H1 (cell line): Measurements from ENCODE around the gene PTPRG.

Experiments
- ATF3 ChIP-seq: IDR thresholded peaks from 2 replicates; pipeline ENCODE4 v1.6.1; 2011; ENCODE audit warnings: low read depth, mild to moderate bottlenecking, low read length; ENCODE audit not compliant: insufficient read depth
- CTCF ChIP-seq, 3 experiments: IDR thresholded peaks; 1 replicate in 2 of 3; 2 replicates in 1 of 3; pipeline versions ENCODE4 v1.5.1 to v1.6.1; 2011; ENCODE audit warnings: low read length in 3 of 3, mild to moderate bottlenecking in 3 of 3, inconsistent platforms in 2 of 3, low read depth in 1 of 3, moderate library complexity in 1 of 3; ENCODE audit not compliant: insufficient read depth in 1 of 3; ENCODE audit errors: control extremely low read depth in 1 of 3
- EP300 ChIP-seq, 2 experiments: IDR thresholded peaks; 1 replicate in 1 of 2; 2 replicates in 1 of 2; pipeline ENCODE4 v1.6.1; 2011 to 2012; ENCODE audit warnings: low read depth in 2 of 2, low read length in 2 of 2, mild to moderate bottlenecking in 2 of 2, borderline replicate concordance in 1 of 2, inconsistent platforms in 1 of 2, moderate library complexity in 1 of 2
- EZH2 ChIP-seq: fragments of 200-600 bp; sonication (generic); IDR thresholded peaks from 2 replicates; pipeline ENCODE4 v1.7.1; 2012; ENCODE audit warnings: low read depth, mild to moderate bottlenecking, moderate library complexity, low read length, inconsistent platforms; ENCODE audit not compliant: severe bottlenecking
- GABPA ChIP-seq: IDR thresholded peaks from 2 replicates; pipeline ENCODE4 v1.6.1; 2011; ENCODE audit warnings: mild to moderate bottlenecking, low read length, moderate library complexity, borderline replicate concordance; ENCODE audit not compliant: insufficient read depth
- JUN ChIP-seq: IDR thresholded peaks from 2 replicates; pipeline ENCODE4 v1.6.1; 2011; ENCODE audit warnings: low read depth, mild to moderate bottlenecking, improper control_type of control experiment, low read length
- MAX ChIP-seq: IDR thresholded peaks from 2 replicates; pipeline ENCODE4 v1.6.1; 2012; ENCODE audit warnings: inconsistent platforms
- RFX5 ChIP-seq: IDR thresholded peaks from 2 replicates; pipeline ENCODE4 v1.6.1; 2011; ENCODE audit warnings: low read depth, low read length, improper control_type of control experiment, borderline replicate concordance
- TAF1 ChIP-seq: IDR thresholded peaks from 2 replicates; pipeline ENCODE4 v1.6.1; 2011; ENCODE audit warnings: mild to moderate bottlenecking, low read depth, low read length
- TBP ChIP-seq: IDR thresholded peaks from 2 replicates; pipeline ENCODE4 v1.6.1; 2011; ENCODE audit warnings: low read depth, low read length, improper control_type of control experiment
- TEAD4 ChIP-seq: IDR thresholded peaks from 2 replicates; pipeline ENCODE4 v1.6.1; 2012; ENCODE audit warnings: low read depth, low read length, inconsistent platforms, mixed read lengths

GRCh38 chr3:62246985-62247384 is 685.6 kb downstream of the PTPRG start:
- no peak for TF ChIP-seq EP300 (IDR thresholded peaks at IDR 0.05; ENCODE audit: borderline replicate concordance in 1 of 2, low read depth in 2 of 2, low read length in 2 of 2)
- TF ChIP-seq ATF3: no peak
- no peak for TF ChIP-seq RFX5
- TF ChIP-seq GABPA: no peak
- no peak for TF ChIP-seq TBP
- TF ChIP-seq CTCF (IDR thresholded peaks at IDR 0.05; ENCODE audit: control extremely low read depth in 1 of 3, insufficient read depth in 1 of 3, low read depth in 1 of 3, low read length in 3 of 3): no peak
- no peak for TF ChIP-seq TAF1
- TF ChIP-seq TEAD4: no peak
- TF ChIP-seq JUN: no peak
- TF ChIP-seq EZH2: no peak
- TF ChIP-seq MAX: no peak
